Measurements from ENCODE around the gene UBL7.

UBL7 gene

GRCh38 chr15:74422652-74423430, 38.1 kb downstream of the UBL7 start:
- peak; percentile 55 for DNase-seq

- no peak for DNase-seq
Measured at GRCh38 chr15:74422265-74422651, 38.7 kb downstream of the UBL7 start.

- no peak for DNase-seq
Measured at GRCh38 chr15:74421302-74422245, 39.4 kb downstream of the UBL7 start.

GRCh38 chr15:74420193-74420905, 40.6 kb downstream of the UBL7 start:
- no peak for DNase-seq

- DNase-seq = no peak
Measured at GRCh38 chr15:74419432-74419831, 41.5 kb downstream of the UBL7 start.

GRCh38 chr15:74418575-74419338, 42.2 kb downstream of the UBL7 start:
- no peak for DNase-seq

GRCh38 chr15:74417670-74418069, 43.3 kb downstream of the UBL7 start:
- no peak for DNase-seq

GRCh38 chr15:74417225-74417624, 43.7 kb downstream of the UBL7 start:
- DNase-seq = peak; percentile 62

GRCh38 chr15:74415966-74416916, 44.7 kb downstream of the UBL7 start:
- no peak for DNase-seq

GRCh38 chr15:74414603-74415338, 46.2 kb downstream of the UBL7 start:
- no peak for DNase-seq

GRCh38 chr15:74414081-74414580, 46.8 kb downstream of the UBL7 start:
- no peak for DNase-seq

- DNase-seq = no peak
Measured at GRCh38 chr15:74413350-74414080, 47.4 kb downstream of the UBL7 start.

GRCh38 chr15:74412159-74412558, 48.8 kb downstream of the UBL7 start:
- no peak for DNase-seq

- no peak for DNase-seq
Measured at GRCh38 chr15:74411686-74412085, 49.3 kb downstream of the UBL7 start.

GRCh38 chr15:74410502-74410901, 50.5 kb downstream of the UBL7 start:
- DNase-seq = no peak

GRCh38 chr15:74409225-74409624, 51.7 kb downstream of the UBL7 start:
- no peak for DNase-seq

- no peak for DNase-seq
Measured at GRCh38 chr15:74408815-74409214, 52.1 kb downstream of the UBL7 start.

GRCh38 chr15:74408385-74408784, 52.6 kb downstream of the UBL7 start:
- DNase-seq = no peak

GRCh38 chr15:74406992-74407705, 53.8 kb downstream of the UBL7 start:
- DNase-seq = peak; percentile 93

Measured in fibroblast of skin of right quadriceps (primary cell).